A673 (cell line): ENCODE measurements around the gene ZNRF4. TPM values are rescaled to one million over a fixed set of nuclear protein-coding genes. Genes with fewer than 3 reads are reported as not detected.

Experiments
- BruUV-seq: library from RNA; stranded (reverse); fragments of 400-500 nt; replicated peaks from 2 replicates; lab custom pipeline; 2021; lab: Mats Ljungman, UMichigan
- CTCF ChIA-PET: fragments of 300-600 bp; sonication (Branson Sonifier 250); formaldehyde crosslinking; loops from one replicate; lab custom pipeline; 2022; ENCODE audit warnings: antibody characterized with exemption; lab: Charles Lee
- POLR2A ChIA-PET: fragments of 300-600 bp; sonication (Branson Sonifier 250); formaldehyde crosslinking; loops from one replicate; lab custom pipeline; 2022; ENCODE audit warnings: antibody characterized with exemption; ENCODE audit not compliant: low non-redundant PET; lab: Charles Lee
- DNase-seq: peaks from one replicate; pipeline ENCODE4 v3.0.0-alpha.2; 2015; ENCODE audit warnings: low spot score
- H3K27ac ChIP-seq: fragments of 200-600 bp; sonication (generic); 2 replicates; pipeline ENCODE4 v1.5.1; 2016; ENCODE audit warnings: mixed run types, low read depth, mild to moderate bottlenecking, mixed read lengths, antibody characterized with exemption, low read length; ENCODE audit not compliant: poor library complexity, severe bottlenecking
- H3K27me3 ChIP-seq: fragments of 200-600 bp; sonication (generic); replicated peaks from 2 replicates; pipeline ENCODE4 v1.6.1; 2017; ENCODE audit warnings: mixed run types, low read depth, mild to moderate bottlenecking, mixed read lengths, antibody characterized with exemption, low read length; ENCODE audit not compliant: insufficient read depth, poor library complexity
- H3K36me3 ChIP-seq: fragments of 200-600 bp; sonication (generic); 2 replicates; pipeline ENCODE4 v1.6.1; 2016; ENCODE audit warnings: mixed run types, mild to moderate bottlenecking, mixed read lengths, antibody characterized with exemption, low read length; ENCODE audit not compliant: insufficient read depth, poor library complexity, severe bottlenecking
- H3K4me1 ChIP-seq: fragments of 200-600 bp; sonication (generic); 2 replicates; pipeline ENCODE4 v1.6.1; 2017; ENCODE audit warnings: mixed run types, mild to moderate bottlenecking, mixed read lengths, antibody characterized with exemption, low read length; ENCODE audit not compliant: insufficient read depth, poor library complexity, severe bottlenecking
- H3K4me3 ChIP-seq: fragments of 200-600 bp; sonication (generic); 2 replicates; pipeline ENCODE4 v1.5.1; 2016; ENCODE audit warnings: low read depth, mixed run types, mild to moderate bottlenecking, mixed read lengths, low read length; ENCODE audit not compliant: poor library complexity, severe bottlenecking
- H3K9me3 ChIP-seq: fragments of 200-600 bp; sonication (generic); 2 replicates; pipeline ENCODE4 v1.6.1; 2016; ENCODE audit warnings: mixed run types, low read depth, mild to moderate bottlenecking, mixed read lengths, antibody characterized with exemption, low read length; ENCODE audit not compliant: poor library complexity, severe bottlenecking
- EZH2 ChIP-seq: fragments of 200-600 bp; sonication (generic); IDR thresholded peaks from 2 replicates; pipeline ENCODE4 v1.6.1; 2017; ENCODE audit warnings: borderline replicate concordance, low read depth, mild to moderate bottlenecking, mixed read lengths, antibody characterized with exemption, low read length; ENCODE audit not compliant: poor library complexity, severe bottlenecking
- intact Hi-C: fragments of 100-400 bp; cut with micrococcal nuclease; formaldehyde crosslinking; loops from one replicate; pipeline ENCODE4 v1.10.0; 2022; ENCODE audit not compliant: unreplicated experiment
- total RNA-seq: library from RNA; stranded (reverse); gene quantifications from 2 replicates; pipeline ENCODE4 v1.2.3, GENCODE V29; 2021
- TF ChIP-seq, protein P1 (sequence below): fragments of 300-800, 200-600 bp; sonication (generic); conservative IDR thresholded peaks from 2 replicates; pipeline ENCODE4 v1.5.1; 2017; ENCODE audit warnings: low read depth, mild to moderate bottlenecking, antibody characterized with exemption, low read length, moderate library complexity, mixed read lengths

ZNRF4 gene
- total RNA-seq, 1 experiment from 2014 or later = not detected

DNA sequence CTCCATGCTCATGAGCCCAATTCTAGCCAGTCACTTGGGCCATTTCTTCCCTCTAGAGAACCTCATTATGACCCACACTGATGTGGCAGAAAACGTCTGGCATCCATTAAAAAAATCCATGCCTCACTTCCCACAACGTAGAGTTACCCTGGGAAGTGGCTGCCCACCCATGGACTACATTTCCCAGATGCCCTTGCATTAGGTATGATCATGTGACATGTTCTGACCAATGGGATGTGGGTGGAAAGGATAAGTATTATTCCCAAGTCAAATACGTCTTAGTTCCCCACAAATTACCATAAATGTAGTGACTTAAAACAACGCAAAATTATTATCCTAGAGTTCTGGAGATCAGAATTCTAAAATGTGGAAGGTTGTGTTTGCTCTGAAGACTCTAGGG, 47.9 kb upstream of the ZNRF4 start:
- no peaks in the 10 kb centered on the region for H3K36me3 ChIP-seq
- H3K27me3 ChIP-seq = no peaks in the 10 kb centered on the region
- BruUV-seq = no TSS peak
- CTCF ChIA-PET = no interaction called here
- H3K9me3 ChIP-seq = no peaks in the 10 kb centered on the region
- intact Hi-C loops = no loop called here
- no peak overlapping the region for H3K27ac ChIP-seq
- no peak for TF ChIP-seq EZH2
- TF ChIP-seq, protein P1, sequence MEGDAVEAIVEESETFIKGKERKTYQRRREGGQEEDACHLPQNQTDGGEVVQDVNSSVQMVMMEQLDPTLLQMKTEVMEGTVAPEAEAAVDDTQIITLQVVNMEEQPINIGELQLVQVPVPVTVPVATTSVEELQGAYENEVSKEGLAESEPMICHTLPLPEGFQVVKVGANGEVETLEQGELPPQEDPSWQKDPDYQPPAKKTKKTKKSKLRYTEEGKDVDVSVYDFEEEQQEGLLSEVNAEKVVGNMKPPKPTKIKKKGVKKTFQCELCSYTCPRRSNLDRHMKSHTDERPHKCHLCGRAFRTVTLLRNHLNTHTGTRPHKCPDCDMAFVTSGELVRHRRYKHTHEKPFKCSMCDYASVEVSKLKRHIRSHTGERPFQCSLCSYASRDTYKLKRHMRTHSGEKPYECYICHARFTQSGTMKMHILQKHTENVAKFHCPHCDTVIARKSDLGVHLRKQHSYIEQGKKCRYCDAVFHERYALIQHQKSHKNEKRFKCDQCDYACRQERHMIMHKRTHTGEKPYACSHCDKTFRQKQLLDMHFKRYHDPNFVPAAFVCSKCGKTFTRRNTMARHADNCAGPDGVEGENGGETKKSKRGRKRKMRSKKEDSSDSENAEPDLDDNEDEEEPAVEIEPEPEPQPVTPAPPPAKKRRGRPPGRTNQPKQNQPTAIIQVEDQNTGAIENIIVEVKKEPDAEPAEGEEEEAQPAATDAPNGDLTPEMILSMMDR = no peak
- peak; percentile 59 for DNase-seq
- H3K4me1 ChIP-seq = no peaks in the 10 kb centered on the region
- no peak overlapping the region for H3K4me3 ChIP-seq
- POLR2A ChIA-PET = no interaction called here

DNA sequence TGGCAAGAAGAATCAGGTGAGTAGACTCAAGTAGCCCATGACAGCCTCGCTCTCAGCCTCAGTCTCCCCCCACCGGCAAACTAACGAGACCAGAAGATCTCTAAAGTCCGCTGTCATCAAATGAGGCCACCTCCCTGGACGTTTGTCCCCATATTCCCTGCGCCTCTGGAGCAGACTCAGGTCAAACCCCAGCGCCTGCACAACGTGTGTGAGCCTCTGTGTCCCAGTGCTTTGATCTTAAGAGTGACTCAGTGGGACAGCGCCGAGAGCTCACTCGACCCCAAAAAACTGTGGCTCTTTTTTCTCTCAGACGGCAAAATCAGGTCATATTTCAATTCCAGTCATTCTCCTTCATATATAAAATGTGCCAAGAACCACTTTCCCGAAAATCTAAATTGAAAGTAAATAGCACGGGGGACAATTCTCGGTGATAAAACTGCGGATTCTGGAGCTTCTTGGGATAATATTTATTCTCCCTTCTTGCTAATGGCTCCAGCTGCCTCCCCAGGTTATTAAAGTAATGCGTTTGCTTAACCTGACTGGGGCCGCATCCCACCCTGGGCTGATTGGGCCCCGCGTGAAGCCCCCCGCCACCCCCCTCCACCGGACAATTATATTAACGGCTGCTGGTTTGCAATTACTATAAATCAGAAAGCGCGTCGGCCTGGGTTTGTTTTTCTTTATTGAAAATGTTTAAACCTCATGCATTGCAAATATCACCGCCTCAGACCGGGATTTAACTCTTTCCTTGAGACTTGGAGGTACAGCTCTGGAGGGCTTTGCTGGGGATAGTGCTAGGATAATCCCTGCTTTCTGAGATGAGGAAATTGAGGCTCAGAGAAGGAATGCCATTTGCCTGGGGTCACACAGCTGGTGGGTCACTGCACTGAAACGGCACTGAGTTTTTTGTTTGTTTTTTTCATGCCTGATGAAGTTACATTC, 37.5 kb upstream of the ZNRF4 start:
- Histone ChIP-seq H3K4me1 (peaks cover 21% of the 10 kb centered on the region), H3K36me3 (no peaks in the 10 kb centered on the region), H3K4me3 (peak overlapping the region; percentile 26), H3K9me3 (no peaks in the 10 kb centered on the region), H3K27me3 (no peaks in the 10 kb centered on the region), H3K27ac (no peak overlapping the region)
- intact Hi-C loops = no loop called here
- no peak for TF ChIP-seq EZH2
- TF ChIP-seq, protein P1 = no peak
- no peak for DNase-seq
- no TSS peak for BruUV-seq
- CTCF ChIA-PET = no interaction called here
- POLR2A ChIA-PET = no interaction called here

DNA sequence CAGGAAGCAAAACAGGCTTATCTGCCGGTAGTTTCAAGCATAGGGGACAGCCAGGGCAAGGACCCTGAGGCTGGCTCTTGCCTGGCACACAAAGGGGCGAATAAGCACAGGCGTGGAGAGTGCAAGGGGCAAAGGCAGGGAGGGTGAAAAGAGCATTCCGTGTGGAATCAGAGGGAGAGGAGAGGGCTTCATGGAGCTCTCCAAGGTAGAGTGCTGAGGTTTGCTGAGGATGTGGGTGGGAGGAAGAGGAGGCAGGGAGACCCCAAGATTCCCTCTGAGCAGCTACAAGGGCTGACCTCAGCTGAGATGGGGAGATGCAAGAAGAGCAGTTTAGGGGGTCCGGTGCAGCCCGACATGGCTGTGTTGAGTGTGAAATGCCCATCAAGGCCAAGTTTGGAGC, 36.5 kb upstream of the ZNRF4 start:
- no peak overlapping the region for H3K27ac ChIP-seq
- H3K36me3 ChIP-seq = no peaks in the 10 kb centered on the region
- ChIA-PET CTCF (no interaction called here), POLR2A (no interaction called here)
- no peak for TF ChIP-seq EZH2
- TF ChIP-seq, protein P1 = no peak
- no peak for DNase-seq
- peaks cover 21% of the 10 kb centered on the region for H3K4me1 ChIP-seq
- intact Hi-C loops = no loop called here
- BruUV-seq = no TSS peak
- no peaks in the 10 kb centered on the region for H3K27me3 ChIP-seq
- H3K9me3 ChIP-seq = no peaks in the 10 kb centered on the region
- no peak overlapping the region for H3K4me3 ChIP-seq
